Endothelial cell of umbilical vein (primary cell): ENCODE data around the gene CTU2. TPM values are rescaled to one million over a fixed set of nuclear protein-coding genes. Genes with fewer than 3 reads are reported as not detected.

Source experiments
- BruUV-seq: library from RNA; stranded (reverse); fragments of 400-500 nt; replicated peaks from 2 replicates; lab custom pipeline; 2021; lab: Mats Ljungman, UMichigan
- CTCF ChIA-PET: fragments of 300-600, 350-600 bp; sonication (Branson Sonifier 250); formaldehyde crosslinking; loops from one replicate; lab custom pipeline; 2021; ENCODE audit warnings: antibody characterized with exemption, inconsistent platforms; lab: Charles Lee
- POLR2A ChIA-PET: fragments of 300-600, 350-600 bp; sonication (Branson Sonifier 250); formaldehyde crosslinking; loops from one replicate; lab custom pipeline; 2021; ENCODE audit warnings: antibody characterized with exemption, inconsistent platforms; lab: Charles Lee
- DNase-seq: peaks from one replicate; pipeline ENCODE4 v3.0.0-alpha.2; 2011; ENCODE audit warnings: low read depth, low spot score
- FAIRE-seq: peaks from 2 replicates; lab custom pipeline; 2011; peaks lifted over from hg19 to GRCh38; lab: Jason Lieb, UNC
- H2AFZ ChIP-seq: 2 replicates; pipeline ENCODE4 v1.6.0; 2012; ENCODE audit warnings: low read depth, low read length, control low read depth, inconsistent platforms
- H3K27ac ChIP-seq: 2 replicates; pipeline ENCODE4 v1.5.1; 2011; ENCODE audit warnings: low read depth, mild to moderate bottlenecking, control low read depth, low read length, moderate library complexity; ENCODE audit not compliant: insufficient read depth
- H3K27me3 ChIP-seq, 2 experiments: 2 replicates each; pipeline versions ENCODE4 v1.6.0 to v1.6.1; 2011; ENCODE audit warnings: low read length in 2 of 2, mixed read lengths in 1 of 2; ENCODE audit not compliant: control insufficient read depth in 2 of 2, insufficient read depth in 2 of 2
- H3K36me3 ChIP-seq, 2 experiments: 2 replicates in 1 of 2; 3 replicates in 1 of 2; pipeline ENCODE4 v1.5.1; 2011; ENCODE audit warnings: low read length in 2 of 2, mild to moderate bottlenecking in 1 of 2, moderate library complexity in 1 of 2; ENCODE audit not compliant: control insufficient read depth in 2 of 2, insufficient read depth in 2 of 2; ENCODE audit errors: extremely low read depth in 1 of 2
- H3K4me1 ChIP-seq: 3 replicates; pipeline ENCODE4 v1.5.1; 2011; ENCODE audit warnings: mild to moderate bottlenecking, low read length; ENCODE audit not compliant: control insufficient read depth, insufficient read depth; ENCODE audit errors: extremely low read depth
- H3K4me2 ChIP-seq: 2 replicates; pipeline ENCODE4 v1.6.1; 2011; ENCODE audit warnings: low read length, control low read depth, mixed read lengths; ENCODE audit not compliant: insufficient read depth
- H3K4me3 ChIP-seq, 3 experiments: fragments of 200-600 bp in 1 of 3; sonication (generic), shearing (Covaris generic) in 1 of 3; replicated peaks in 1 of 3; 2 replicates each; pipeline ENCODE4 v1.5.1; 2011 to 2016; ENCODE audit warnings: control low read depth in 3 of 3, low read length in 3 of 3, mild to moderate bottlenecking in 2 of 3, inconsistent platforms in 1 of 3, low read depth in 1 of 3, moderate library complexity in 1 of 3; ENCODE audit not compliant: insufficient read depth in 1 of 3
- H3K79me2 ChIP-seq: 2 replicates; pipeline ENCODE4 v1.6.0; 2012; ENCODE audit warnings: low read length, inconsistent platforms; ENCODE audit not compliant: control insufficient read depth, insufficient read depth
- H3K9ac ChIP-seq: replicated peaks from 2 replicates; pipeline ENCODE3; 2011; ENCODE audit warnings: low read length, control low read depth; ENCODE audit not compliant: insufficient read depth; ENCODE audit errors: extremely low read depth
- H3K9me1 ChIP-seq: replicated peaks from 3 replicates; pipeline ENCODE4 v1.6.0; 2011; ENCODE audit warnings: mild to moderate bottlenecking, low read length; ENCODE audit not compliant: control insufficient read depth, insufficient read depth; ENCODE audit errors: extremely low read depth
- H3K9me3 ChIP-seq: replicated peaks from 2 replicates; pipeline ENCODE4 v1.5.1; 2012; ENCODE audit warnings: low read length, inconsistent platforms; ENCODE audit not compliant: control insufficient read depth, insufficient read depth
- H4K20me1 ChIP-seq: replicated peaks from 2 replicates; pipeline ENCODE3; 2011; ENCODE audit warnings: mild to moderate bottlenecking, low read length; ENCODE audit not compliant: control insufficient read depth, insufficient read depth; ENCODE audit errors: extremely low read depth
- EZH2 ChIP-seq: IDR thresholded peaks from 2 replicates; pipeline ENCODE4 v1.6.1; 2012; ENCODE audit warnings: borderline replicate concordance, low read depth, mild to moderate bottlenecking, moderate library complexity, low read length, inconsistent platforms; ENCODE audit not compliant: severe bottlenecking
- FOS ChIP-seq: IDR thresholded peaks from 2 replicates; pipeline ENCODE4 v1.6.1; 2011; ENCODE audit warnings: mild to moderate bottlenecking, low read length, moderate library complexity, borderline replicate concordance; ENCODE audit not compliant: insufficient read depth
- GATA2 ChIP-seq: IDR thresholded peaks from 2 replicates; pipeline ENCODE4 v1.7.0; 2011; ENCODE audit warnings: low read depth, mild to moderate bottlenecking, moderate library complexity, mixed read lengths, low read length; ENCODE audit not compliant: insufficient read length, insufficient read depth
- JUN ChIP-seq: IDR thresholded peaks from 2 replicates; pipeline ENCODE4 v1.6.1; 2011; ENCODE audit warnings: borderline replicate concordance, low read depth; ENCODE audit not compliant: insufficient read length, insufficient read depth
- MYC ChIP-seq: IDR thresholded peaks from one replicate; pipeline ENCODE4 v1.6.1; 2011; ENCODE audit warnings: mild to moderate bottlenecking, low read depth, low read length
- POLR2A ChIP-seq: IDR thresholded peaks from 2 replicates; pipeline ENCODE4 v1.6.1; 2012; ENCODE audit warnings: low read depth, mild to moderate bottlenecking, control low read depth, low read length
- POLR2AphosphoS5 ChIP-seq: IDR thresholded peaks from 2 replicates; pipeline ENCODE4 v1.6.1; 2012; ENCODE audit warnings: low read depth, mild to moderate bottlenecking, control low read depth, low read length, moderate library complexity; ENCODE audit not compliant: insufficient read depth
- dilution Hi-C: fragments of 300-500 bp; cut with MboI; formaldehyde crosslinking; loops from one replicate; pipeline ENCODE4 v1.15.0; 2019; ENCODE audit warnings: low sequenced_read_pairs; ENCODE audit not compliant: extremely low pct_ligation_motif_present
- intact Hi-C: fragments of 100-400 bp; cut with micrococcal nuclease; formaldehyde crosslinking; loops from one replicate; pipeline ENCODE4 v1.10.0; 2022
- polyA plus RNA-seq, 4 experiments: library from polyadenylated mRNA; depleted of rRNA in 3 of 4; stranded (reverse) in 3 of 4; unstranded in 1 of 4; fragments of >200 nt; gene quantifications; 2 replicates each; pipeline versions ENCODE4 v1.2.1 to v1.2.3, GENCODE V29; 2011 to 2012; ENCODE audit warnings: missing spikeins in 1 of 4
- total RNA-seq: library from RNA; stranded (reverse); gene quantifications from 2 replicates; pipeline ENCODE4 v1.2.3, GENCODE V29; 2021
- TF ChIP-seq, protein P1 (sequence below): IDR thresholded peaks from 2 replicates; pipeline ENCODE4 v1.6.1; 2011; ENCODE audit not compliant: insufficient read depth, insufficient read length
- TF ChIP-seq, protein P2 (sequence below), 2 donors: IDR thresholded peaks; 1 replicate in 1 of 2; 2 replicates in 1 of 2; pipeline ENCODE4 v1.5.1; 2011; ENCODE audit warnings: low read length in 2 of 2, mild to moderate bottlenecking in 2 of 2, moderate library complexity in 2 of 2, control low read depth in 1 of 2, inconsistent platforms in 1 of 2, low read depth in 1 of 2; ENCODE audit not compliant: insufficient read depth in 1 of 2; ENCODE audit errors: extremely low read depth in 1 of 2

The CTU2 gene
- total and polyA plus RNA-seq, 2 donors (not counting 3 experiments of a cell fraction or from before 2014, with no cell fraction given): 26.1 to 33.7 TPM

DNA sequence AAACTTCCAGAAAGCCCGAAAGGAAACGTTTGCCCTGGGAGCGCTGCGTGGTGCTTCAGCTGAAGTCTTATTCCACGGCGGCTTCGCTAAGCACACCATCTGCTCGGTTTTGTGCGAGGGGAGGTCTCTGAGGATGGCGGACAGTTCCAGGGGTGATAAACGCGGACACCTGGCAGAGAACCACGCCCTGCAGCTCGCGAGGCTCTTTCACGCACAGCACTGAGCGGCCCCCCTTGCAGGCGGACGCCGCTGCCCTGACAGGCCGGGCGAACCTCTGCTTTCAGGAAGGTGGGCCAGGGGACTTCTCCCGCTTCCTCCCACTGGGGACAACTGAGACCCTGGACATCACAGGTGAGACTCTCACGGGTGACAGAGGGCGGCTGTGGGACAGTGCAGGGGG lies 47.1 kb upstream of the CTU2 start:
- H3K27me3 ChIP-seq: no peaks in the 10 kb centered on the region
- no peak overlapping the region for H2AFZ ChIP-seq
- H3K9me3 ChIP-seq: no peaks in the 10 kb centered on the region
- FAIRE-seq: no peak
- H3K4me1 ChIP-seq: peaks cover 7% of the 10 kb centered on the region
- POLR2A ChIA-PET: no interaction called here
- H3K27ac ChIP-seq: no peak overlapping the region
- TF ChIP-seq EZH2: no peak
- no peak for TF ChIP-seq MYC
- no peak for TF ChIP-seq JUN
- TF ChIP-seq POLR2A: no peak
- no peak for TF ChIP-seq FOS
- TF ChIP-seq, protein P1, sequence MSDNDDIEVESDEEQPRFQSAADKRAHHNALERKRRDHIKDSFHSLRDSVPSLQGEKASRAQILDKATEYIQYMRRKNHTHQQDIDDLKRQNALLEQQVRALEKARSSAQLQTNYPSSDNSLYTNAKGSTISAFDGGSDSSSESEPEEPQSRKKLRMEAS: no peak
- TF ChIP-seq, protein P2, sequence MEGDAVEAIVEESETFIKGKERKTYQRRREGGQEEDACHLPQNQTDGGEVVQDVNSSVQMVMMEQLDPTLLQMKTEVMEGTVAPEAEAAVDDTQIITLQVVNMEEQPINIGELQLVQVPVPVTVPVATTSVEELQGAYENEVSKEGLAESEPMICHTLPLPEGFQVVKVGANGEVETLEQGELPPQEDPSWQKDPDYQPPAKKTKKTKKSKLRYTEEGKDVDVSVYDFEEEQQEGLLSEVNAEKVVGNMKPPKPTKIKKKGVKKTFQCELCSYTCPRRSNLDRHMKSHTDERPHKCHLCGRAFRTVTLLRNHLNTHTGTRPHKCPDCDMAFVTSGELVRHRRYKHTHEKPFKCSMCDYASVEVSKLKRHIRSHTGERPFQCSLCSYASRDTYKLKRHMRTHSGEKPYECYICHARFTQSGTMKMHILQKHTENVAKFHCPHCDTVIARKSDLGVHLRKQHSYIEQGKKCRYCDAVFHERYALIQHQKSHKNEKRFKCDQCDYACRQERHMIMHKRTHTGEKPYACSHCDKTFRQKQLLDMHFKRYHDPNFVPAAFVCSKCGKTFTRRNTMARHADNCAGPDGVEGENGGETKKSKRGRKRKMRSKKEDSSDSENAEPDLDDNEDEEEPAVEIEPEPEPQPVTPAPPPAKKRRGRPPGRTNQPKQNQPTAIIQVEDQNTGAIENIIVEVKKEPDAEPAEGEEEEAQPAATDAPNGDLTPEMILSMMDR (IDR thresholded peaks at IDR 0.05; ENCODE audit: extremely low read depth in 1 of 2, insufficient read depth in 1 of 2, low read depth in 1 of 2, low read length in 2 of 2): no peak
- TF ChIP-seq POLR2AphosphoS5: no peak
- TF ChIP-seq GATA2: no peak
- H4K20me1 ChIP-seq: no peaks in the 10 kb centered on the region
- dilution Hi-C loops (no loop called here), intact Hi-C loops (no loop called here)
- H3K36me3 ChIP-seq: peaks cover 7 to 15% of the 10 kb centered on the region in 2 experiments
- peaks cover 40% of the 10 kb centered on the region for H3K79me2 ChIP-seq
- no peak overlapping the region for H3K4me2 ChIP-seq
- no peak overlapping the region for H3K9ac ChIP-seq
- CTCF ChIA-PET: no interaction called here
- no peak overlapping the region for H3K4me3 ChIP-seq
- no TSS peak for BruUV-seq
- DNase-seq: no peak
- no peaks in the 10 kb centered on the region for H3K9me1 ChIP-seq
